Parathyroid adenoma (tissue), 2 donors: ENCODE measurements around the gene ALCAM.

Experiments used
- H2AFZ ChIP-seq: fragments of 300-600 bp; sonication (generic); one replicate; pipeline ENCODE4 v1.7.0; 2017; ENCODE audit warnings: antibody characterized with exemption, mild to moderate bottlenecking
- H3K27ac ChIP-seq: fragments of 300-600 bp; sonication (generic); one replicate; pipeline ENCODE4 v1.7.0; 2017
- H3K27me3 ChIP-seq: fragments of 300-600 bp; sonication (generic); one replicate; pipeline ENCODE4 v1.7.0; 2017; ENCODE audit warnings: low read length; ENCODE audit not compliant: control insufficient read depth, insufficient read depth
- H3K36me3 ChIP-seq: fragments of 300-600 bp; sonication (generic); one replicate; pipeline ENCODE4 v1.7.0; 2017; ENCODE audit warnings: low read length; ENCODE audit not compliant: control insufficient read depth, insufficient read depth
- H3K4me1 ChIP-seq: fragments of 300-600 bp; sonication (generic); one replicate; pipeline ENCODE4 v1.7.0; 2017; ENCODE audit warnings: control low read depth
- H3K4me2 ChIP-seq: fragments of 300-600 bp; sonication (generic); one replicate; pipeline ENCODE4 v1.7.0; 2017; ENCODE audit warnings: low read length
- H3K4me3 ChIP-seq: fragments of 300-600 bp; sonication (generic); one replicate; pipeline ENCODE4 v1.7.0; 2017; ENCODE audit warnings: low read depth, low read length
- H3K79me2 ChIP-seq: fragments of 300-600 bp; sonication (generic); one replicate; pipeline ENCODE4 v1.7.0; 2017; ENCODE audit warnings: control low read depth
- H3K9ac ChIP-seq: fragments of 300-600 bp; sonication (generic); one replicate; pipeline ENCODE4 v1.7.0; 2017; ENCODE audit warnings: mild to moderate bottlenecking
- H3K9me3 ChIP-seq: fragments of 300-600 bp; sonication (generic); one replicate; pipeline ENCODE4 v1.7.0; 2017; ENCODE audit warnings: low read length; ENCODE audit not compliant: control insufficient read depth
- TF ChIP-seq, protein P1 (sequence below): fragments of 300-600 bp; sonication (generic); IDR thresholded peaks from one replicate; pipeline ENCODE4 v1.7.0; 2017; ENCODE audit warnings: antibody characterized with exemption, mild to moderate bottlenecking
- donor health status: primary hyperparathyroidism.

The ALCAM gene

GRCh38 chr3:105417525-105418289 lies 51.0 kb downstream of the ALCAM start:
- Histone ChIP-seq H2AFZ (no peak overlapping the region), H3K36me3 (no peaks in the 10 kb centered on the region), H3K79me2 (peaks cover 32% of the 10 kb centered on the region), H3K9me3 (no peaks in the 10 kb centered on the region), H3K4me2 (no peak overlapping the region), H3K4me1 (peaks cover 17% of the 10 kb centered on the region), H3K4me3 (no peak overlapping the region), H3K9ac (no peak overlapping the region), H3K27ac (no peak overlapping the region), H3K27me3 (no peaks in the 10 kb centered on the region)
- TF ChIP-seq, protein P1, sequence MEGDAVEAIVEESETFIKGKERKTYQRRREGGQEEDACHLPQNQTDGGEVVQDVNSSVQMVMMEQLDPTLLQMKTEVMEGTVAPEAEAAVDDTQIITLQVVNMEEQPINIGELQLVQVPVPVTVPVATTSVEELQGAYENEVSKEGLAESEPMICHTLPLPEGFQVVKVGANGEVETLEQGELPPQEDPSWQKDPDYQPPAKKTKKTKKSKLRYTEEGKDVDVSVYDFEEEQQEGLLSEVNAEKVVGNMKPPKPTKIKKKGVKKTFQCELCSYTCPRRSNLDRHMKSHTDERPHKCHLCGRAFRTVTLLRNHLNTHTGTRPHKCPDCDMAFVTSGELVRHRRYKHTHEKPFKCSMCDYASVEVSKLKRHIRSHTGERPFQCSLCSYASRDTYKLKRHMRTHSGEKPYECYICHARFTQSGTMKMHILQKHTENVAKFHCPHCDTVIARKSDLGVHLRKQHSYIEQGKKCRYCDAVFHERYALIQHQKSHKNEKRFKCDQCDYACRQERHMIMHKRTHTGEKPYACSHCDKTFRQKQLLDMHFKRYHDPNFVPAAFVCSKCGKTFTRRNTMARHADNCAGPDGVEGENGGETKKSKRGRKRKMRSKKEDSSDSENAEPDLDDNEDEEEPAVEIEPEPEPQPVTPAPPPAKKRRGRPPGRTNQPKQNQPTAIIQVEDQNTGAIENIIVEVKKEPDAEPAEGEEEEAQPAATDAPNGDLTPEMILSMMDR, result no peak

- H3K9ac ChIP-seq, result no peak overlapping the region
- no peak overlapping the region for H3K27ac ChIP-seq
- no peak overlapping the region for H3K4me3 ChIP-seq
- peaks cover 42% of the 10 kb centered on the region for H3K79me2 ChIP-seq
- no peaks in the 10 kb centered on the region for H3K36me3 ChIP-seq
- no peak overlapping the region for H3K4me2 ChIP-seq
- H2AFZ ChIP-seq, result no peak overlapping the region
- no peaks in the 10 kb centered on the region for H3K27me3 ChIP-seq
- TF ChIP-seq, protein P1, result no peak
- no peaks in the 10 kb centered on the region for H3K9me3 ChIP-seq
- peaks cover 15% of the 10 kb centered on the region for H3K4me1 ChIP-seq
These were observed 55.9 kb downstream of the ALCAM start for GRCh38 chr3:105422645-105423044.

DNA sequence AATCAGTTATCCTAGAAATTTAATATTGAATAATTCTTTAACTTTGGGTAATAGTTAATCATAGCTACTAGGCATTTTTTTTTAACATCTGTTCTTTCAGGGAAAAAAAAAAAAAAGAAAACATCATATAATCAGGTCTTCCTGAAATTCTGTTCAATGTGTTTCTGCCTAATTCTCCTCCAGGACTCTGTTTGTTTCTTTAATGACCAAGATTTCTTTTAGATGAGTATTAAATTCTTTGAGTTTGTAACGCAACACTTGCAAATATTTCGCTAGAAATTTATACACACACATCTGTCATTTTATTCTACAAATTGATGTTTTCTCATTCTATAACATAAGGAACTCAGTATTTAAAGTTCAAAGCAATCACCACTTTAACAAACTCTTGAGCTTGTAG lies 56.7 kb downstream of the ALCAM start:
- Histone ChIP-seq H3K36me3 (no peaks in the 10 kb centered on the region), H3K9me3 (no peaks in the 10 kb centered on the region), H3K4me1 (peaks cover 15% of the 10 kb centered on the region), H3K27me3 (no peaks in the 10 kb centered on the region), H3K27ac (no peak overlapping the region), H3K4me3 (no peak overlapping the region), H3K4me2 (no peak overlapping the region), H3K79me2 (peaks cover 38% of the 10 kb centered on the region), H3K9ac (no peak overlapping the region), H2AFZ (no peak overlapping the region)
- TF ChIP-seq, protein P1, result no peak

DNA sequence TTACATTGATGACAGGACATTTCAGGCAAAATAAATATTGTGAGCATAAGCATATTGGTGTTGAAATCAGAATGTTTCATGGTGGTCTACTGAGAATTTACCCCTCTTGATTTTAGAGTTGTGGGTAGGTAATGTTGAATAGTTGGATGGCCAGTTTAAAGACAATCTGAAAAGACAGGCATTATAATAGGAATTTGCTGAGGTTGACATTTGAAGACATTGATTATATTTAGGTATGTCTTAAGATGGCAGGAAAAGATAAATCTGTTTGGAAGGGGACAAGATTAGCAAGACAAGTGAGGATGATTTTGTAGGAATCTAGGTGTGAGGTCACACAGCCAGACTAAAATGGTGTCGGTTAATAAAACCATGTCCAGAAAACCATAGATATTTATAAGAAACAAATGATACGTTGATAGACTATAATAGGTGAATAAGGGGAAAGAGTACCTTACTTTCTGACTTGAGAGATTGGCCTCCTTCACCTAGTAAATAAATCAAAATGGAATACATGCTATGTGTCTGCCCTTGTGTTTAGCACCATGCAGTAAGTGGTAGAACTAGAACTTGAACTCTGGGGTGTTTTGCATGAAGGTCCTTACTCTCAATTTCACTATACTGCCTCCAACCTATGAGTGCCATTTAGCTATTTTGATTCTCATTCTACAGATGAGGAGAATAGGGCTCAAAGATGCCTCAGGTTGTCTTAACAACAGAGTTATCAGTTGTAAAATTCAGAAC lies 57.9 kb downstream of the ALCAM start:
- H3K79me2 ChIP-seq, result peaks cover 33% of the 10 kb centered on the region
- H3K27me3 ChIP-seq, result no peaks in the 10 kb centered on the region
- H3K4me1 ChIP-seq, result peaks cover 15% of the 10 kb centered on the region
- no peak overlapping the region for H2AFZ ChIP-seq
- no peak overlapping the region for H3K27ac ChIP-seq
- H3K4me2 ChIP-seq, result no peak overlapping the region
- TF ChIP-seq, protein P1, result no peak
- H3K9ac ChIP-seq, result no peak overlapping the region
- H3K36me3 ChIP-seq, result no peaks in the 10 kb centered on the region
- no peak overlapping the region for H3K4me3 ChIP-seq
- H3K9me3 ChIP-seq, result no peaks in the 10 kb centered on the region
